Stimulated activated CD8-positive, alpha-beta memory T cell treated with anti-CD3 and anti-CD28 coated beads, Interleukin-7, amount 100 ng/mL, for 24 hours (primary cell): ENCODE results near the gene CDYL.

Experiments
- DNase-seq: peaks from one replicate; pipeline ENCODE4 v3.0.0-alpha.2; 2020; ENCODE audit warnings: low read depth

The CDYL gene

GRCh38 chr6:4964675-4965561 is 188.7 kb downstream of the CDYL start:
- no peak for DNase-seq

GRCh38 chr6:4965562-4966389 is 189.6 kb downstream of the CDYL start:
- no peak for DNase-seq

- DNase-seq, result no peak
These were observed 191.3 kb downstream of the CDYL start for GRCh38 chr6:4967301-4968030.

- no peak for DNase-seq
These were observed 193.5 kb downstream of the CDYL start for GRCh38 chr6:4969609-4970285.

GRCh38 chr6:4970739-4971395 is 194.7 kb downstream of the CDYL start:
- DNase-seq, result no peak

GRCh38 chr6:4971851-4972250 is 195.6 kb downstream of the CDYL start:
- no peak for DNase-seq

- no peak for DNase-seq
These were observed 196.2 kb downstream of the CDYL start for GRCh38 chr6:4972438-4972837.

- DNase-seq, result no peak
These were observed 197.2 kb downstream of the CDYL start for GRCh38 chr6:4973415-4973814.

GRCh38 chr6:4973982-4974745 is 198.0 kb downstream of the CDYL start:
- DNase-seq, result no peak

GRCh38 chr6:4974962-4975361 is 198.8 kb downstream of the CDYL start:
- no peak for DNase-seq

GRCh38 chr6:4975506-4975905 is 199.3 kb downstream of the CDYL start:
- DNase-seq, result no peak

GRCh38 chr6:4977468-4977867 is 201.3 kb downstream of the CDYL start:
- DNase-seq, result no peak

- no peak for DNase-seq
These were observed 203.2 kb downstream of the CDYL start for GRCh38 chr6:4979426-4979825.

GRCh38 chr6:4981761-4982160 is 205.6 kb downstream of the CDYL start:
- no peak for DNase-seq

- DNase-seq, result no peak
These were observed 207.1 kb downstream of the CDYL start for GRCh38 chr6:4983322-4983721.

GRCh38 chr6:4986999-4987398 is 210.8 kb downstream of the CDYL start:
- DNase-seq, result no peak

GRCh38 chr6:4987432-4987831 is 211.2 kb downstream of the CDYL start:
- no peak for DNase-seq

GRCh38 chr6:4994741-4995140 is 218.5 kb downstream of the CDYL start:
- no peak for DNase-seq

GRCh38 chr6:4997862-4998261 is 221.7 kb downstream of the CDYL start:
- DNase-seq, result no peak

- no peak for DNase-seq
These were observed 223.4 kb downstream of the CDYL start for GRCh38 chr6:4999586-4999985.
